GM12878 (cell line): ENCODE measurements around the gene SEC31A. TPM values are rescaled to one million over a fixed set of nuclear protein-coding genes. Genes with fewer than 3 reads are reported as not detected.

Experiments
- ATAC-seq: fragments of 200-7000 bp; cut with Tn5 transposase; 3 replicates; pipeline ENCODE4 v1.9.1; 2020; ENCODE audit warnings: mild to moderate bottlenecking, moderate library complexity
- BruUV-seq: library from RNA; stranded (reverse); fragments of 400-500 nt; replicated peaks from 2 replicates; lab custom pipeline; 2021; lab: Mats Ljungman, UMichigan
- CTCF ChIA-PET: fragments of 300-600 bp; sonication (Branson Sonifier 250); formaldehyde crosslinking; extraction: SDS; loops from one replicate; lab custom pipeline; 2021; ENCODE audit warnings: inconsistent platforms; lab: Yijun Ruan, JAX
- POLR2A ChIA-PET: fragments of 350-600 bp; formaldehyde crosslinking; extraction: SDS; loops from one replicate; lab custom pipeline; 2021; ENCODE audit warnings: inconsistent platforms; lab: Charles Lee
- RAD21 ChIA-PET: fragments of 300-600 bp; sonication (Branson Sonifier 250); formaldehyde crosslinking; loops from one replicate; lab custom pipeline; 2023; ENCODE audit warnings: antibody characterized with exemption; ENCODE audit not compliant: unreplicated experiment; lab: Charles Lee
- SMC1A ChIA-PET: fragments of 300-600 bp; sonication (Branson Sonifier 250); formaldehyde crosslinking; loops from one replicate; lab custom pipeline; 2023; ENCODE audit not compliant: unreplicated experiment, uncharacterized antibody; lab: Charles Lee
- DNase-seq: peaks from one replicate; pipeline ENCODE4 v3.0.0-alpha.2; 2011; ENCODE audit warnings: low read depth, low spot score
- FAIRE-seq: peaks from 3 replicates; lab custom pipeline; 2011; peaks lifted over from hg19 to GRCh38; lab: Jason Lieb, UNC
- H2AFZ ChIP-seq: 2 replicates; pipeline ENCODE4 v1.6.0; 2011; ENCODE audit warnings: low read depth, low read length, control low read depth; ENCODE audit not compliant: control insufficient read depth
- H3K27ac ChIP-seq: 2 replicates; pipeline ENCODE4 v1.5.1; 2011; ENCODE audit warnings: control low read depth; ENCODE audit not compliant: control insufficient read depth, insufficient read depth
- H3K27me3 ChIP-seq, 2 experiments: replicated peaks in 1 of 2; 2 replicates each; pipeline versions ENCODE4 v1.6.0 to v1.6.1; 2011; ENCODE audit warnings: low read length in 1 of 2; ENCODE audit not compliant: control insufficient read depth in 2 of 2, insufficient read depth in 2 of 2
- H3K36me3 ChIP-seq, 2 experiments: 2 replicates each; pipeline ENCODE4 v1.5.1; 2011; ENCODE audit warnings: low read length in 1 of 2; ENCODE audit not compliant: control insufficient read depth in 2 of 2, insufficient read depth in 2 of 2
- H3K4me1 ChIP-seq: 2 replicates; pipeline ENCODE4 v1.6.1; 2011; ENCODE audit warnings: mild to moderate bottlenecking, low read length, moderate library complexity, mixed read lengths; ENCODE audit not compliant: control insufficient read depth, insufficient read depth
- H3K4me2 ChIP-seq: 2 replicates; pipeline ENCODE4 v1.6.0; 2011; ENCODE audit warnings: control low read depth; ENCODE audit not compliant: control insufficient read depth, insufficient read depth
- H3K4me3 ChIP-seq: fragments of 200-600 bp; sonication (generic); 2 replicates; pipeline ENCODE4 v1.5.1; 2016
- H3K79me2 ChIP-seq: 2 replicates; pipeline ENCODE4 v1.6.0; 2011; ENCODE audit warnings: low read length; ENCODE audit not compliant: control insufficient read depth, insufficient read depth
- H3K9ac ChIP-seq: 2 replicates; pipeline ENCODE4 v1.8.0; 2011; ENCODE audit warnings: low read length, control low read depth, mixed read lengths; ENCODE audit not compliant: control insufficient read depth, insufficient read depth
- H3K9me3 ChIP-seq: replicated peaks from 3 replicates; pipeline ENCODE4 v1.5.1; 2011; ENCODE audit warnings: mild to moderate bottlenecking, low read length; ENCODE audit not compliant: control insufficient read depth, insufficient read depth
- H4K20me1 ChIP-seq: 2 replicates; pipeline ENCODE4 v1.6.0; 2011; ENCODE audit not compliant: control insufficient read depth, insufficient read depth
- CREB1 ChIP-seq: IDR thresholded peaks from 2 replicates; pipeline ENCODE4 v1.6.1; 2012; ENCODE audit warnings: low read depth, mild to moderate bottlenecking, inconsistent platforms
- E2F4 ChIP-seq: IDR thresholded peaks from 2 replicates; pipeline ENCODE4 v1.6.1; 2012; ENCODE audit warnings: low read depth, low read length, improper control_type of control experiment
- FOS ChIP-seq: IDR thresholded peaks from 3 replicates; pipeline ENCODE4 v1.6.1; 2011; ENCODE audit warnings: borderline replicate concordance; ENCODE audit not compliant: insufficient read length; ENCODE audit errors: extremely low read depth
- HSF1 ChIP-seq: fragments of 150-350 bp; IDR thresholded peaks from 2 replicates; pipeline ENCODE4 v1.6.1; 2014; ENCODE audit warnings: mild to moderate bottlenecking, low read depth, low read length
- MXI1 ChIP-seq: fragments of 150-350 bp; IDR thresholded peaks from 2 replicates; pipeline ENCODE4 v1.6.1; 2011; ENCODE audit warnings: low read depth, mild to moderate bottlenecking, inconsistent platforms, low read length, improper control_type of control experiment
- NFYB ChIP-seq: IDR thresholded peaks from 2 replicates; pipeline ENCODE4 v1.6.1; 2011; ENCODE audit warnings: low read depth, mild to moderate bottlenecking, low read length, improper control_type of control experiment, moderate library complexity; ENCODE audit not compliant: insufficient read depth
- NR2C1 ChIP-seq: fragments of 450-650 bp; IDR thresholded peaks from 2 replicates; pipeline ENCODE4 v1.6.1; 2017; ENCODE audit warnings: antibody characterized with exemption, mild to moderate bottlenecking, moderate library complexity
- PRDM15 ChIP-seq: fragments of 450-650 bp; formaldehyde crosslinking; IDR thresholded peaks from 2 replicates; pipeline ENCODE4 v1.4.0; 2020; ENCODE audit warnings: mild to moderate bottlenecking, moderate library complexity
- RB1 ChIP-seq: fragments of 450-650 bp; formaldehyde crosslinking; IDR thresholded peaks from 2 replicates; pipeline ENCODE4 v1.6.1; 2017; ENCODE audit warnings: mild to moderate bottlenecking, borderline replicate concordance
- TCF3 ChIP-seq: IDR thresholded peaks from 2 replicates; pipeline ENCODE4 v1.6.1; 2012; ENCODE audit warnings: low read depth, mild to moderate bottlenecking, low read length, borderline replicate concordance; ENCODE audit not compliant: insufficient read depth
- ZBTB33 ChIP-seq: fragments of 450-650 bp; IDR thresholded peaks from 2 replicates; pipeline ENCODE4 v1.6.1; 2017; ENCODE audit warnings: mild to moderate bottlenecking
- WGBS: methylation state at CpG from one replicate; pipeline ENCODE4 v1.1.6; 2016; ENCODE audit warnings: low lambda C conversion rate; ENCODE audit not compliant: insufficient replicate concordance, insufficient coverage; ENCODE audit errors: missing lambda C conversion rate; 5-methylcytosine and 5-hydroxymethylcytosine counted together
- in situ Hi-C: fragments of 300-500 bp; cut with MboI; formaldehyde crosslinking; loops from 9 replicates; pipeline ENCODE4 v1.14.3; 2018; ENCODE audit warnings: mixed read lengths
- intact Hi-C: fragments of 100-400 bp; cut with micrococcal nuclease; formaldehyde crosslinking; loops from one replicate; pipeline ENCODE4 v1.14.2; 2022; ENCODE audit not compliant: unreplicated experiment
- polyA plus RNA-seq, 11 experiments: library from polyadenylated mRNA; depleted of rRNA in 4 of 11; unstranded in 6 of 11; stranded (reverse) in 5 of 11; fragments of >200 nt; fragmentation: Nextera tagmentation in 4 of 11; fragmentation: Illumina TruSeq in 1 of 11; extraction: Ambion mirVana in 4 of 11; extraction: Trizol in 1 of 11; gene quantifications; 1 replicate in 1 of 11; 2 replicates in 10 of 11; pipeline versions ENCODE4 v1.2.1 to v1.2.3, GENCODE V29; 2011 to 2016; ENCODE audit warnings: inconsistent platforms in 2 of 11, missing spikeins in 2 of 11, low read depth in 1 of 11
- total RNA-seq, 4 experiments: library from RNA; depleted of rRNA in 3 of 4; stranded (reverse); fragments of >200 nt in 3 of 4; fragmentation: Illumina TruSeq in 1 of 4; extraction: Trizol in 1 of 4; gene quantifications; 2 replicates each; pipeline versions ENCODE4 v1.2.1 to v1.2.3, GENCODE V29; 2013 to 2021
- TF ChIP-seq, protein P1 (sequence below): fragments of 450-650 bp; IDR thresholded peaks from 2 replicates; pipeline ENCODE4 v1.6.1; 2018; ENCODE audit warnings: borderline replicate concordance, mild to moderate bottlenecking; ENCODE audit not compliant: partially characterized antibody

The SEC31A gene
- total and polyA plus RNA-seq, 10 of the 15 experiments (the other 5 are each of a cell fraction or from before 2014, with no cell fraction given), result 74.6 to 171 (median 129) TPM

GRCh38 chr4:82790060-82790660, 100.8 kb downstream of the SEC31A start:
- Histone ChIP-seq H3K27me3 (no peaks in the 10 kb centered on the region), H3K9ac (no peak overlapping the region), H3K36me3 (no peaks in the 10 kb centered on the region), H3K4me3 (no peak overlapping the region), H3K27ac (no peak overlapping the region), H4K20me1 (no peaks in the 10 kb centered on the region), H2AFZ (no peak overlapping the region), H3K4me1 (no peaks in the 10 kb centered on the region), H3K4me2 (no peak overlapping the region), H3K9me3 (no peaks in the 10 kb centered on the region), H3K79me2 (no peaks in the 10 kb centered on the region)
- intact Hi-C loops, result no loop called here
- POLR2A ChIA-PET, result no interaction called here
- SMC1A ChIA-PET, result no interaction called here
- no peak for FAIRE-seq
- RAD21 ChIA-PET, result no interaction called here
- in situ Hi-C loops, result no loop called here
- ATAC-seq, result no peak
- DNase-seq, result no peak
- BruUV-seq, result no TSS peak
- WGBS, result 10% methylated on average over 8 of the region's 8 CpGs
- CTCF ChIA-PET, result interaction anchor here (0.8 kb wide), 1 partner anchor 51 kb away, joined by 3 read pairs; no protein-coding TSS in a partner anchor
- TF ChIP-seq, protein P1, sequence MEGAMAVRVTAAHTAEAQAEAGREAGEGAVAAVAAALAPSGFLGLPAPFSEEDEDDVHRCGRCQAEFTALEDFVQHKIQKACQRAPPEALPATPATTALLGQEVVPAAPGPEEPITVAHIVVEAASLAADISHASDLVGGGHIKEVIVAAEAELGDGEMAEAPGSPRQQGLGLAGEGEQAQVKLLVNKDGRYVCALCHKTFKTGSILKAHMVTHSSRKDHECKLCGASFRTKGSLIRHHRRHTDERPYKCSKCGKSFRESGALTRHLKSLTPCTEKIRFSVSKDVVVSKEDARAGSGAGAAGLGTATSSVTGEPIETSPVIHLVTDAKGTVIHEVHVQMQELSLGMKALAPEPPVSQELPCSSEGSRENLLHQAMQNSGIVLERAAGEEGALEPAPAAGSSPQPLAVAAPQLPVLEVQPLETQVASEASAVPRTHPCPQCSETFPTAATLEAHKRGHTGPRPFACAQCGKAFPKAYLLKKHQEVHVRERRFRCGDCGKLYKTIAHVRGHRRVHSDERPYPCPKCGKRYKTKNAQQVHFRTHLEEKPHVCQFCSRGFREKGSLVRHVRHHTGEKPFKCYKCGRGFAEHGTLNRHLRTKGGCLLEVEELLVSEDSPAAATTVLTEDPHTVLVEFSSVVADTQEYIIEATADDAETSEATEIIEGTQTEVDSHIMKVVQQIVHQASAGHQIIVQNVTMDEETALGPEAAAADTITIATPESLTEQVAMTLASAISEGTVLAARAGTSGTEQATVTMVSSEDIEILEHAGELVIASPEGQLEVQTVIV, result no peak
- TF ChIP-seq NFYB (no peak), E2F4 (no peak), PRDM15 (CRISPR knock-in tag) (no peak), MXI1 (no peak), TCF3 (no peak), RB1 (no peak), CREB1 (no peak), FOS (no peak), NR2C1 (no peak), HSF1 (no peak), ZBTB33 (no peak)
